KOPT-K1 (cell line): ENCODE data around the gene ADSS1.

Experiments
- H3K27ac ChIP-seq: fragments of 200-600 bp; sonication (generic); 2 replicates; pipeline ENCODE4 v1.5.1; 2016; ENCODE audit warnings: antibody characterized with exemption, mild to moderate bottlenecking, low read depth, low read length; ENCODE audit not compliant: poor library complexity, severe bottlenecking
- H3K36me3 ChIP-seq: fragments of 200-600 bp; sonication (generic); 2 replicates; pipeline ENCODE4 v1.5.1; 2017; ENCODE audit warnings: antibody characterized with exemption, mild to moderate bottlenecking, low read length, moderate library complexity; ENCODE audit not compliant: insufficient read depth
- H3K9me3 ChIP-seq: fragments of 200-600 bp; sonication (generic); 2 replicates; pipeline ENCODE4 v1.5.1; 2017; ENCODE audit warnings: antibody characterized with exemption, low read length, mild to moderate bottlenecking; ENCODE audit not compliant: insufficient read depth, poor library complexity, severe bottlenecking

The ADSS1 gene

DNA sequence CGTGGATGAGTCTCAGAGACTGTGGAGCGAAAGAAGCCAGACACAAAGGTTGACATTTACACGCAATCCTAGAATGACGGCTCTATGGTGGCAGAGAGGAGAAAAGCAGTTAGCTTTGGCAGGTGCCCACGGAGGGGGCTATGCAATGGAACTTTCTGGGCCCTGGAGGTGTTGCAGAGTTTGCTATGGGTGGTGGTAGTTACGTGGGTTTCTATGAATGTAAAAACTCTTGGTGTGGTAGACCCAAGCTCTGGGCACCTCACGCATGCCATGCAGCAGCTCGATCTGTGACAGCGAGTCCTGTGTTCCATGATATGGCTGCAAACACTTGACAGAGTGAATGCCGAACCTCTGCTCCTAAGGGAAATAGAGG lies 39.6 kb upstream of the ADSS1 start:
- Histone ChIP-seq H3K36me3 (no peaks in the 10 kb centered on the region), H3K9me3 (no peaks in the 10 kb centered on the region), H3K27ac (no peak overlapping the region)

DNA sequence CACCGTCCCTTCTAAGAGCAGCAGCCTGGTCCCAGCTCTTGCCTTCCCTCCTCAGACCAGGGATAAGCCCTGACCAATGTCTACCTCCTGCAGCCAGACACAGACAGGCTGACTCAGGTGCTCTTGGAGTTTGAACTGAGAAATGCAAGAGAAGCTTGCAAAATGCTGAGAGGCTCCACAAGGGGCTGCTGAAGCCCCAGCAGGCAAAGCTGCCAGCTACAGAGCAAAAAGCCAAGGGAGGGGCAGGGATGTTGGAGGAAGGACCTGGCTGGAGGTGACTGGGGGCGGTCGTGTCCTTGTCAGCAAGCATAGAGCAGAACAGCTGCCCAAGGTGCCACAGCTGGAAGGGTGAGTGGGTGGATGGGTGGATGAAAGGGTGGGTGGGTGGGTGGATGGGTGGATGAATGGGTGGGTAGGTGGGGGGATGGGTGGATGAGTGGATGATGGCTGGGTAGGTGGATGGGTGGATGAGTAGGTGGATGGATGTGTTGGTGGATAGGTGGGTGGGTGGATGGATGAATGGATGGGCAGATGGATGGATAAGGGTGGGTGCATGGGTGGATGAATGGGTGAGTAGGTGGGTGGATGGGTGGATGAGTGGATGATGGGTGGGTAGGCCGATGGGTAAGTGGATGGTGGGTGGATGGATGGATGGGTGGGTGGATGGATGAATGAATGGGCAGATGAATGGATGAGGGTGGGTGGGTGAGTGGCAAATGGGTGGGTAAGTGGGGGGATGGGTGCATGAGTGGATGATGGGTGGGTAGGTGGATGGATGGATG lies 38.6 kb upstream of the ADSS1 start:
- H3K9me3 ChIP-seq: no peaks in the 10 kb centered on the region
- no peaks in the 10 kb centered on the region for H3K36me3 ChIP-seq
- no peak overlapping the region for H3K27ac ChIP-seq

DNA sequence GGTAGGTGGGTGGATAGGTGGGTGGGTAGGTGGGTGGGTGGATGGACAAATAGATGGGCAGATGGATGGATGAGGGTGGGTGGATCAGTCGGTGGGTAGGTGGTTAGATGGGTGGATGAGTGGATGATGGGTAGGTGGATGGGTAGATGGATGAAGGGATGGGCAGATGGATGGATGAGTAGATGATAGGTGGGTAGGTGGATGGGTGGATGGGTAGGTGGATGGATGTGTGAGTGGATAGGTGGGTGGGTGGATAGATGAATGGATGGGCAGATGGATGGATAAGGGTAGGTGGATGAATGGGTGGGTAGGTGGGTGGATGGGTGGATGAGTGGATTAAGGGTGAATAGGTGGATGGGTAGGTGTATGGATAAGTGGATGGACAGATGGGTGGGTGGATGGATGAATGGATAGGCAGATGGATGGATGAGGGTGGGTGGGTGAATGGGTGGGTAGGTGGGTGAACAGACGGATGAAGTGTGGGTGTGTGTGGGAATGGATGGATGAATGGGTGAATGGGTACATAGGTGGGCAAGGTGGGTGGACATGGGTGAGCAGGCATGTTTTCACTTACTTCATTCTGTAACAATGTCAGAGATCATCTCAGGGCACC lies 37.9 kb upstream of the ADSS1 start:
- Histone ChIP-seq H3K36me3 (no peaks in the 10 kb centered on the region), H3K9me3 (no peaks in the 10 kb centered on the region), H3K27ac (peak overlapping the region; percentile 32)

DNA sequence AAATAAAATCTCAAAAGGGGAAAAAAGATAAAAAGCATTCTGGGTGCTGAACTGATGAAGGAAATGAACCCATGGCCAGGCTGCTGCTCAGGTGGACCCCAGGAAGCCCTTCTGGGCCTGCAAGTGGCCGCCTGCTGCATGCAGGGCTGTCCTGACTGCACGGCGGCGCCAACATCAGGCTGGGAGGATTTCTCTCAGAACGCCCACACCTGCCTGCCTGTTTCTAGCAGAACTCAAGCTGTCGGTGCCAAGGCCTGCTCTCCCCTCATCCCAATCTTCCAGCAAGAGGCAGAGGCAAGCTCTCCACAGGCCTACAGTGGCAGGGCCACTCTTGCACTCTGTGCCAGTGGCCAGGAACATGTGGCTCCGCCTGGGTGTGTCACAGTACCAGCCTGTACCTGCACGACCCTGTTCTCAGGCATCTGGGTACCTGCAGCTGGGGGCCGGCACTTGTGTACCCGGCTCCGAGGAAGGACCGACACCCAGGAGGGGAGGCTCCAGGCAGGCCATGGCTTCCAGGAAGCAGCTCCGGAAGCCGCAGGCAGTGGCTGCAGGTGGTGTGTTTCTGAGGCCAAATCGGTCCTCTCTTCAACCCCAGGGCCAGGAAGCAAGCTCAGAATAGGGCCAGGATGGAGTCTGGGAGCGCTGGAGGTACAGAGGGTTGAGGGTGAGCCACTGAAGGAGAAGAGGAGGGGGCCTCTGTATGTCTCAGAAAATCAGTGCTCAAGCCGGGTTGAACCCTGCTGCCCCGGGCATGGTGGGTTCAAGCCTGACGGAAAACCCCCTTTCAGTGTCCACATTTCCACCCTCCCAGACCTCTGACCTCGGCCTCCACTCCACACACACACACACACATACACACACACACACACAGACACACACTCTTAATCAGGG lies 37.2 kb upstream of the ADSS1 start:
- Histone ChIP-seq H3K9me3 (no peaks in the 10 kb centered on the region), H3K27ac (peak overlapping the region; percentile 32), H3K36me3 (peaks cover 3% of the 10 kb centered on the region; the same call in 1 of the 2 replicates)

DNA sequence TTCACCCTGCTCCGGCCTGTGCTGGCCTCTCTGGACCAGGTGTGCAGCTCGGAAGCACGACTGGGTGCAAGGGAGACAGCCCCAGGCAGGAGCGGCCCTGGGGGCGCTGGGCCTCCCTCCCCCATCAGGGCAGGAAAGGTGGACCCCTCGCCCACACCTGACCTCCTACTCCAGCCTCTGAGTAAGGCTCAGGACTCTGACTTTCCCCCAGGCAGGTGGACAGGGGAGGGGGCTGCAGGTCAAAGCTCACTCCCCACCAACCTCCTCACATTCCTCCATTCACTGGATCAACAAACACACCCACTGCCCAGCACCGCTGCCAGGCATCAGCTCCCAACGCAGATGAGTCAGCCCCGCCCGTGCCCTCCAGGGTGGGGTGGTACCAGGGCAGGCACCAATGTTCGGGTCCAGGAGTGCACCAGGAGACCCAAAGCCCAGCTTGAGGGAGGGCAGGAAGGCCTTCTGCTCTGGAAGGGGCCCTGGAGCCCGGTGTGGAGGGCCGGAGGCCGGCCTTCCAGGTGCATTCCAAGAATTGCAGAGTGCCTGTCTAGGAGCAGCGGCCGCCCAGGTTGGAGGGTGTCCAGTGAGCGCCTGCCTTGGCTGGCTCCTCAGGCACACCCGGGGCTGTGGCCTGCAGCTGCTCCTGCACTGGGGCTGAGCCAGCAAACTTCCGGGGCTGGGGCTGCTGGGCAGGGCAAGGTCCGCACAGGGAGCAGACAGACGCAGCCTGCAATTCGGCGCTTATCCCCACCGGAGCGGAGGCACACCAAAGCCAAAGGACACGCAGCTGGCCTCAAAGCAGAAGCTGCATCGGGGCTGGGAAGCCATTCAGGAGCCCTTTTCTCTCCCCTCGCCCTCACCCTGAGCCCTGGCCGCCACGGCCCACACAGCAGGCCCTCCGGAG lies 36.2 kb upstream of the ADSS1 start:
- no peaks in the 10 kb centered on the region for H3K9me3 ChIP-seq
- peaks cover 11% of the 10 kb centered on the region; the same call in 1 of the 2 replicates for H3K36me3 ChIP-seq
- H3K27ac ChIP-seq: peak overlapping the region; percentile 32

DNA sequence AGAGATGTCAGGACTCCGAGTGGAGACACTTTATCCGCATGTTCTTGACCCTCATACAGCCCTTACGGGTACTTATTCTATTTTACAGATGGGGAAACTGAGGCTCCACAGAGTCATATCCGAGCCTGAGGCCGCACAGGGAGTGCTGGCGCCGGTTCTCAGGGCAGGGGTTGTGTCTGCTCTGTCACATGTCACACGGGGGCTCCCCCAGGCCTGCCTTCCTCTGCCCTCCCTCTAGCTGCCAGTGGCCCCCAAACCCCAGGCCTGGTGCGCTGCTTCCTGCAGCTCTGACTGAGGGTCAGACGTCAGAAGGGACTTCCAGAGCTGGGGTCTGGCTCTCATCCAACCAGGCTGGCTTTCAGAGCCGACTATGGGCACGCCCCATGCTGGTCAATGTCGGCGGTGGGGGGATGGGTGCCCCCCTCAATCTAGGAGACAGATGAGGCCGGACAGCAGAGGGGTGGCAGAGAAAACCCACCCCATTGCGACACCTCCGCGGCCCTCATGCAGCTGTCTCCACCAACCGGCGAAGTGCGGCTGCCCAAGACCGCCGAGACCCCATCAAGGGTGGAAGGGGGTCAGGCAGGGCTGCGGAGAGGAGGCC lies 35.4 kb upstream of the ADSS1 start:
- no peaks in the 10 kb centered on the region for H3K9me3 ChIP-seq
- H3K36me3 ChIP-seq: peaks cover 11% of the 10 kb centered on the region; the same call in 1 of the 2 replicates
- no peak overlapping the region for H3K27ac ChIP-seq

DNA sequence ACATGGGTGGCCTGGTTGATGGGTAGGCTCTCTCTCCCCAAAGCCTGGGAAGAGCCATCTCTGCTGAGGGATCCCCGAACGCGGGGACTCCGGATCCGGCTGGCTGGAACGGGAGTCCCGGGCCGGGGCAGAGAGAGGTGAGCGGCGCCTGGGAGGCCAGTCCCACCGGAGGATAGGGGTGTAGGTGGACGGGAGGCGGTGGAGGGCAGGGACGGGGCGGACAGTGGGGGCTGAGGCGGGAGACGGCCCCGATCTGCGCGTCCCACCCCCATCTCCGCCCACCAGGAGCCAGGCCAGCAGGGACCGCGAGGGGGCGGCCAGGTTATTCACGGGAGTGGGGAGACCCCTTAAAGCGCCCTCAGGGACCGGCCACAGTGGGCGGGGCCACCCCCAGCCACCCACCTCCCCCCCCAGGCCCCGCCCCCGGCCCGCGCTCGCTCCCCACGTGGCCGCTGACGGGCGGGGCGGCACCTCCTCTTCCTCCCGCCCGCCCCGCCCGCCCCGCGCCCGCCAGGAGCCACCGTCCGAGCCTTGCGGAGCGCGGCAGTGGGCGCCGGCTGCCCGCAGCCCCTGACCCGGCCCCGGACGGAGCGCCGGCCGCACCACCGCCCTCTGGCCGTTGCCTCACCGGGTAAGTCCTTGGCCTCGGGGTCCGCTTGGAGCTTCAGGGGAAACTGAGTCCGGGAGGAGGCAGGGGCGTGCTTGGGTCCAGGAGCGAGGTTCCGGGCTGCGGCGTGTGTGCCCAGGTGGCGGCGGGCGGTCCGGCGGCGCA lies 34.7 kb upstream of the ADSS1 start, which contains the start of gene INF2:
Gene INF2 (plus strand): TSS at position 510 of the 772 bp plus-strand sequence. CDS start 11,748 bp downstream, outside the sequence.
- Histone ChIP-seq H3K36me3 (peaks cover 11% of the 10 kb centered on the region; the same call in 1 of the 2 replicates), H3K9me3 (no peaks in the 10 kb centered on the region), H3K27ac (peak within 1 kb of the TSS; percentile 72)

DNA sequence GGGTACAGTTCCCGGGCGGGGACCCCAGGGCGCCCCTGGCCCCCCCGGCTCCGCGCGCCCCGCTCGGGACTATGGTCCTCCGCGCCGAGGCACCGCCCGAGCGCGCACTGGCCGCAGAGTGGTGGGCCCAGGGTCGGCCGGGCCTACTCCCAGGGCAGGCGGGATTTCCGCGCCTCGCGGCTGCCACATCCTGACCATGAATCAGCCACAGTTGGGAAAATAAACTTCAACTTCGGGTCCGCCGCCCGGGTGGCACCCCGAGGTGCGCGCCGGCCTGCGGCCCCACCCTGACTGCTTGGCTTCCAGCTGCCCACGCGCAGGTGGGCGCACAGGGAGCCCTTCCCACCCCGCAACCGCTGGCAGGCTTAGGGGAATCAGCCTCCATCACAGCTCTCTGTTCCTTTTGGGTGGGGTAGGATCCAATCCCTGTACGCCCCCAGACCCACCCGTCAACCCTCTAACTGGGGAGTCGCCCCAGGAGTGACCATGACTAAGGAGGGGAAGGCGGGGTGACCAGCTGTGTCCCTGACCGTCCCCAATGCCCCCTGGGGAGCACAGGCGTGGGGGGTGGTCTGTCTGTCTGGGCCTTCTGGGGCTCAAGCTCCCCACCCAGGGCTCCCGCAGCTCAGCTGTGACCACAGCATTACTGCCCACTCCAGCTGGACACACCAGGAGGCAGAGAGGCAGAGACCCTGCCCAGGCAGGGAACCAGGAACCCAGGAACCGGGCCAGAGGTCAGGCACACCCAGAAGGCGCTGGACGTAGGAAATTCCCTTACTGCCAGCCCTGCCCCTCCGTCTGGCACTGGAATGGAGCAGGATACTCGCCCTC lies 33.9 kb upstream of the ADSS1 start:
- peaks cover 11% of the 10 kb centered on the region; the same call in 1 of the 2 replicates for H3K36me3 ChIP-seq
- no peaks in the 10 kb centered on the region for H3K9me3 ChIP-seq
- peak overlapping the region; percentile 72 for H3K27ac ChIP-seq

DNA sequence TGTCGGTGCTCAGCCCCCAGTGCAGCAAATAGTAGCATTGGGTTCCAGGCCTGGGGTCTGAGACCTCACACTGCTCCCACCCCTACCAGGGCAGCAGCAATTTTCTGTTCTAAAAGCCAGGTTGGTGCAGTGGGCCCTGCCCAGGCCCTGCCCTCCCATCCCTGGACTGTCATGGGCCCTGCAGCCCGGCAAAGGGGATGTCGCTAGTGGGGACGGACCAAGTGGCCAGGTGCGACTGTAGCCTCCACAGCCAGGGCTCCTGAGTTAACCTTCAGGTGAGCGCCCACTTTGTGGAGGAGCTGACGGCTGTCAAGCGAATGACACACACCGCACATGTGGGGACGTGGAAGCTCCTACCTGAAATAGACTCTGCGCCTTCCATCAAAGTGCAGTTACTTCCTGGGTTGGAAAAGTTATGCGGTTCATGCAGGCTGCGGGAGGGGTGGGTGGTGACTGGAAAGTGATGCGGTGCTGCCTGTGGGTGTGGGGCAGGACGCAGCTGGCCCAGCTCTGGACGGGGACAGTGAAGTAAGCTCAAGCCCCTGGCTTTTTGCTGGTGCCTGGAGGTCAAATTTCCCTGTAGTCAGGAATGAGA lies 33.1 kb upstream of the ADSS1 start:
- no peaks in the 10 kb centered on the region for H3K9me3 ChIP-seq
- H3K27ac ChIP-seq: peak overlapping the region; percentile 72
- H3K36me3 ChIP-seq: peaks cover 13% of the 10 kb centered on the region; the same call in 1 of the 2 replicates

DNA sequence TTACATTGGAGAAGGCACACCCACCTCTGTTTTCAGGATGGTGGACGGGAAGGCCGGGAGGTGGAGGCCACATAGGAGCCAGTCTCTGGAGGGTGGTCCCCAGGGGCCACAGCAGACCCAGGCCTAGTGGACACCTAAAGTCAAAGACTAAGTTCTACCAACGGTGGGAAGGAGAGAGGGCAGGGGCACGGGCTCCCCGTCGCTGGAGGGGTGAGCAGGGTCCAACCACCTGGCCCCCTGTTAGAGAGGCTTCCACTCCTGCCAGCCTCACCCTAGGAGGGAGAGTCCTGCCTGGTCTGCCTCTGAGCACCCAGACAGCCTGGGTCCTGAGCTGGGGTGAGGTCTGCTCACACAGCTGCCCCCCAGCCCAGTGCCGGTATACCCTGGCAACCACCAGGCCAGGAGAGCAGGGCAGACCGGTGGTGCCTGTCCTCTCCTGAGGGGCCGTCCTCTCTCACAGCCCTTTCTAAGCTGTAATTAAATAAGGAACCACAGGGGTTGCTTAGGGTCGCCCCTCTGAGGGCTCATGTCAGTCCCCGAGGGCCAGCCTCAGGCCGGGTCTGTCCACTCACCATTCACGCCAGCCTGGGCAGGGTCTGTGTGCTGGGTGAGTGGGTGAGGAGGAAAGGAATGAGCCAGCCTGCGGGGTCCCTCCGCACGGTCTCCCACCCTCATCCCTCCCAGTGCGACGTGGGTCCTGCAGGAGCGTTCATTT lies 32.3 kb upstream of the ADSS1 start:
- Histone ChIP-seq H3K27ac (peak overlapping the region; percentile 78), H3K36me3 (peaks cover 19% of the 10 kb centered on the region; the same call in 1 of the 2 replicates), H3K9me3 (no peaks in the 10 kb centered on the region)

DNA sequence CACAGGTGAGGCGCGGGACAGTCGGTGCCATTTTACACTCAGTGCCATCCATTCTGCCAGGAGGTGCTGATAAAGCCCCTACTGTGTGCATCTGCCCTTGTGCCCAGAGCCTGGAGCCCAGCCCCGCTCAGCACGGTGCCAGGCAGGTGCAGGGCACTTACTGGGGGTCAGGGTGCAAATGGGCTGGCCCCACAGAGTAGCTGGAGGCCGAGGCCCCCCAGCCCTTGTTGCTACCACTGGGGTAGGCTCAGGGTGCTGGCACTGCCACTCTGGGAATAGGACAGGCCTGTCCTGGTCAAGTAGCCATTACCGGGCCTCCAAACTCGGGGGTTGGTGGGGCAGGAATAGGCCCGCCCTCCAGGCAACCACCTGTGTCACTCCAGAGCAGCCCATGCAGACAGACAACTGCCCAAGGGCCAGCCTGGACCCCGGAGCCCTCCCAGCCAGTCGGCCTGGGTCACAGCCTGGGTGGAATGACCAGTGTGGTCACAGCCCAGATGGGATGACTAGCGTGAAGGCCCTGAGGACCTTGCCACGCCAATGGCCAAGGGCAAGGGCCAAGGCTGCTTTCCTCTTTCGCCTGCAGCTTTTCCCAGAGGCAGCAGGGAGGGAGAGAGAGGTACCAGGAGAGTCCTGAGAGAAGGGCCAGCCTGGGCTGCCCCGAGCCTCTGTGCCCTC lies 31.6 kb upstream of the ADSS1 start:
- H3K9me3 ChIP-seq: no peaks in the 10 kb centered on the region
- H3K36me3 ChIP-seq: peaks cover 23% of the 10 kb centered on the region; the same call in 1 of the 2 replicates
- H3K27ac ChIP-seq: peak overlapping the region; percentile 78
